HEK293 (cell line): ENCODE data around the gene IQCF2.

Source experiments
- CTCF ChIA-PET: fragments of 350-600 bp; formaldehyde crosslinking; extraction: SDS; loops from one replicate; lab custom pipeline; 2021; ENCODE audit warnings: antibody characterized with exemption; lab: Yijun Ruan, JAX
- POLR2A ChIA-PET: fragments of 300-600 bp; formaldehyde crosslinking; extraction: SDS; loops from one replicate; lab custom pipeline; 2020; ENCODE audit warnings: antibody characterized with exemption, inconsistent platforms; lab: Yijun Ruan, JAX
- H3K27ac ChIP-seq: fragments of 200-500 bp; sonication (Bioruptor generic); 2 replicates; pipeline ENCODE4 v1.5.1; 2014; ENCODE audit warnings: low read depth, low read length, control low read depth, inconsistent platforms; ENCODE audit errors: extremely low read depth
- H3K36me3 ChIP-seq, 2 experiments: fragments of 200-500 bp in 1 of 2; sonication (Bioruptor generic) in 1 of 2; 1 replicate in 1 of 2; 2 replicates in 1 of 2; pipeline ENCODE4 v1.5.1; 2014 to 2017; ENCODE audit warnings: inconsistent platforms in 2 of 2, low read length in 2 of 2; ENCODE audit not compliant: control insufficient read depth in 2 of 2, insufficient read depth in 1 of 2
- H3K4me1 ChIP-seq: fragments of 200-500 bp; sonication (Bioruptor generic); 2 replicates; pipeline ENCODE4 v1.5.1; 2014; ENCODE audit warnings: mild to moderate bottlenecking, low read length, inconsistent platforms; ENCODE audit not compliant: control insufficient read depth, insufficient read depth
- H3K4me3 ChIP-seq: 2 replicates; pipeline ENCODE4 v1.5.1; 2011; ENCODE audit warnings: low read depth, mild to moderate bottlenecking, control low read depth, low read length, moderate library complexity
- H3K9me3 ChIP-seq: fragments of 200-500 bp; sonication (Bioruptor generic); 2 replicates; pipeline ENCODE4 v1.5.1; 2014; ENCODE audit warnings: low read depth, low read length, inconsistent platforms; ENCODE audit not compliant: control insufficient read depth, insufficient read depth
- GFI1B ChIP-seq: fragments of 450-650 bp; formaldehyde crosslinking; IDR thresholded peaks from 2 replicates; pipeline ENCODE4 v1.5.1; 2016; ENCODE audit warnings: missing biosample characterization, missing genetic modification characterization
- KLF16 ChIP-seq: fragments of 450-650 bp; formaldehyde crosslinking; IDR thresholded peaks from 2 replicates; pipeline ENCODE4 v1.5.1; 2017; ENCODE audit warnings: missing biosample characterization, missing genetic modification characterization
- KLF9 ChIP-seq: fragments of 450-650 bp; formaldehyde crosslinking; IDR thresholded peaks from 2 replicates; pipeline ENCODE4 v1.5.1; 2016; ENCODE audit warnings: missing biosample characterization, missing genetic modification characterization, low read depth
- RBAK ChIP-seq: fragments of 450-650 bp; formaldehyde crosslinking; IDR thresholded peaks from 2 replicates; pipeline ENCODE4 v1.5.1; 2016; ENCODE audit warnings: missing biosample characterization, missing genetic modification characterization
- SCRT1 ChIP-seq: fragments of 450-650 bp; formaldehyde crosslinking; IDR thresholded peaks from 2 replicates; pipeline ENCODE4 v1.5.1; 2016; ENCODE audit warnings: missing biosample characterization, missing genetic modification characterization, borderline replicate concordance
- SCRT2 ChIP-seq: fragments of 450-650 bp; formaldehyde crosslinking; IDR thresholded peaks from 2 replicates; pipeline ENCODE4 v1.5.1; 2016; ENCODE audit warnings: missing biosample characterization, missing genetic modification characterization
- SP3 ChIP-seq: fragments of 450-650 bp; formaldehyde crosslinking; IDR thresholded peaks from 2 replicates; pipeline ENCODE4 v1.5.1; 2016; ENCODE audit warnings: missing biosample characterization, missing genetic modification characterization
- ZBTB49 ChIP-seq: fragments of 450-650 bp; formaldehyde crosslinking; IDR thresholded peaks from 2 replicates; pipeline ENCODE4 v1.5.1; 2016; ENCODE audit warnings: missing biosample characterization, missing genetic modification characterization, low read depth
- ZBTB7A ChIP-seq: fragments of 450-650 bp; formaldehyde crosslinking; IDR thresholded peaks from 2 replicates; pipeline ENCODE4 v1.5.1; 2016; ENCODE audit warnings: low read depth, missing biosample characterization, missing genetic modification characterization
- ZNF16 ChIP-seq: fragments of 450-650 bp; formaldehyde crosslinking; IDR thresholded peaks from 2 replicates; pipeline ENCODE4 v1.5.1; 2016; ENCODE audit warnings: low read depth, missing biosample characterization, missing genetic modification characterization
- ZNF2 ChIP-seq: fragments of 450-650 bp; formaldehyde crosslinking; IDR thresholded peaks from 2 replicates; pipeline ENCODE4 v1.5.1; 2016; ENCODE audit warnings: missing biosample characterization, missing genetic modification characterization
- ZNF274 ChIP-seq, 2 experiments: fragments of 200-500 bp in 1 of 2; fragments of 450-650 bp in 1 of 2; sonication (Bioruptor generic) in 1 of 2; formaldehyde crosslinking in 1 of 2; IDR thresholded peaks; 2 replicates each; pipeline versions ENCODE4 v1.5.1 to v1.6.1; 2014 to 2016; ENCODE audit warnings: borderline replicate concordance in 1 of 2, inconsistent platforms in 1 of 2, low read length in 1 of 2, missing biosample characterization in 1 of 2, missing genetic modification characterization in 1 of 2
- ZNF391 ChIP-seq: fragments of 450-650 bp; formaldehyde crosslinking; IDR thresholded peaks from 2 replicates; pipeline ENCODE4 v1.5.1; 2016; ENCODE audit warnings: low read depth, missing biosample characterization, missing genetic modification characterization, borderline replicate concordance
- ZNF404 ChIP-seq: fragments of 450-650 bp; formaldehyde crosslinking; IDR thresholded peaks from 2 replicates; pipeline ENCODE4 v1.5.1; 2017; ENCODE audit warnings: missing biosample characterization, missing genetic modification characterization
- ZNF423 ChIP-seq: fragments of 450-650 bp; formaldehyde crosslinking; IDR thresholded peaks from 2 replicates; pipeline ENCODE4 v1.5.1; 2016; ENCODE audit warnings: missing biosample characterization, missing genetic modification characterization
- ZNF48 ChIP-seq: fragments of 450-650 bp; formaldehyde crosslinking; IDR thresholded peaks from 2 replicates; pipeline ENCODE4 v1.5.1; 2016; ENCODE audit warnings: missing biosample characterization, missing genetic modification characterization
- ZNF548 ChIP-seq: fragments of 450-650 bp; formaldehyde crosslinking; IDR thresholded peaks from 2 replicates; pipeline ENCODE4 v1.5.1; 2016; ENCODE audit warnings: missing biosample characterization, missing genetic modification characterization
- ZNF560 ChIP-seq: fragments of 450-650 bp; formaldehyde crosslinking; IDR thresholded peaks from 2 replicates; pipeline ENCODE4 v1.5.1; 2017; ENCODE audit warnings: missing biosample characterization, missing genetic modification characterization, borderline replicate concordance
- ZNF837 ChIP-seq: fragments of 450-650 bp; formaldehyde crosslinking; IDR thresholded peaks from 2 replicates; pipeline ENCODE4 v1.5.1; 2016; ENCODE audit warnings: missing biosample characterization, missing genetic modification characterization
- ZSCAN5A ChIP-seq: fragments of 450-650 bp; formaldehyde crosslinking; IDR thresholded peaks from 2 replicates; pipeline ENCODE4 v1.5.1; 2016; ENCODE audit warnings: missing biosample characterization, missing genetic modification characterization
- TF ChIP-seq, protein P1 (sequence below): fragments of 450-650 bp; formaldehyde crosslinking; IDR thresholded peaks from 2 replicates; pipeline ENCODE4 v1.5.1; 2016; ENCODE audit warnings: missing biosample characterization, missing genetic modification characterization
- TF ChIP-seq, protein P2 (sequence below): fragments of 450-650 bp; formaldehyde crosslinking; IDR thresholded peaks from 2 replicates; pipeline ENCODE4 v1.5.1; 2016; ENCODE audit warnings: missing biosample characterization, missing genetic modification characterization

The IQCF2 gene

GRCh38 chr3:51887620-51888019, 26.2 kb downstream of the IQCF2 start (continued):
- TF ChIP-seq, protein P1, sequence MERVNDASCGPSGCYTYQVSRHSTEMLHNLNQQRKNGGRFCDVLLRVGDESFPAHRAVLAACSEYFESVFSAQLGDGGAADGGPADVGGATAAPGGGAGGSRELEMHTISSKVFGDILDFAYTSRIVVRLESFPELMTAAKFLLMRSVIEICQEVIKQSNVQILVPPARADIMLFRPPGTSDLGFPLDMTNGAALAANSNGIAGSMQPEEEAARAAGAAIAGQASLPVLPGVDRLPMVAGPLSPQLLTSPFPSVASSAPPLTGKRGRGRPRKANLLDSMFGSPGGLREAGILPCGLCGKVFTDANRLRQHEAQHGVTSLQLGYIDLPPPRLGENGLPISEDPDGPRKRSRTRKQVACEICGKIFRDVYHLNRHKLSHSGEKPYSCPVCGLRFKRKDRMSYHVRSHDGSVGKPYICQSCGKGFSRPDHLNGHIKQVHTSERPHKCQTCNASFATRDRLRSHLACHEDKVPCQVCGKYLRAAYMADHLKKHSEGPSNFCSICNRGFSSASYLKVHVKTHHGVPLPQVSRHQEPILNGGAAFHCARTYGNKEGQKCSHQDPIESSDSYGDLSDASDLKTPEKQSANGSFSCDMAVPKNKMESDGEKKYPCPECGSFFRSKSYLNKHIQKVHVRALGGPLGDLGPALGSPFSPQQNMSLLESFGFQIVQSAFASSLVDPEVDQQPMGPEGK (tag by site-specific recombination), result no peak
- no peak for TF ChIP-seq ZNF423 (tag by site-specific recombination)
- TF ChIP-seq, protein P2, sequence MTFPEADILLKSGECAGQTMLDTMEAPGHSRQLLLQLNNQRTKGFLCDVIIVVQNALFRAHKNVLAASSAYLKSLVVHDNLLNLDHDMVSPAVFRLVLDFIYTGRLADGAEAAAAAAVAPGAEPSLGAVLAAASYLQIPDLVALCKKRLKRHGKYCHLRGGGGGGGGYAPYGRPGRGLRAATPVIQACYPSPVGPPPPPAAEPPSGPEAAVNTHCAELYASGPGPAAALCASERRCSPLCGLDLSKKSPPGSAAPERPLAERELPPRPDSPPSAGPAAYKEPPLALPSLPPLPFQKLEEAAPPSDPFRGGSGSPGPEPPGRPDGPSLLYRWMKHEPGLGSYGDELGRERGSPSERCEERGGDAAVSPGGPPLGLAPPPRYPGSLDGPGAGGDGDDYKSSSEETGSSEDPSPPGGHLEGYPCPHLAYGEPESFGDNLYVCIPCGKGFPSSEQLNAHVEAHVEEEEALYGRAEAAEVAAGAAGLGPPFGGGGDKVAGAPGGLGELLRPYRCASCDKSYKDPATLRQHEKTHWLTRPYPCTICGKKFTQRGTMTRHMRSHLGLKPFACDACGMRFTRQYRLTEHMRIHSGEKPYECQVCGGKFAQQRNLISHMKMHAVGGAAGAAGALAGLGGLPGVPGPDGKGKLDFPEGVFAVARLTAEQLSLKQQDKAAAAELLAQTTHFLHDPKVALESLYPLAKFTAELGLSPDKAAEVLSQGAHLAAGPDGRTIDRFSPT (tag by site-specific recombination), result no peak
- TF ChIP-seq GFI1B (tag by site-specific recombination), result no peak
- TF ChIP-seq RBAK, result no peak

DNA sequence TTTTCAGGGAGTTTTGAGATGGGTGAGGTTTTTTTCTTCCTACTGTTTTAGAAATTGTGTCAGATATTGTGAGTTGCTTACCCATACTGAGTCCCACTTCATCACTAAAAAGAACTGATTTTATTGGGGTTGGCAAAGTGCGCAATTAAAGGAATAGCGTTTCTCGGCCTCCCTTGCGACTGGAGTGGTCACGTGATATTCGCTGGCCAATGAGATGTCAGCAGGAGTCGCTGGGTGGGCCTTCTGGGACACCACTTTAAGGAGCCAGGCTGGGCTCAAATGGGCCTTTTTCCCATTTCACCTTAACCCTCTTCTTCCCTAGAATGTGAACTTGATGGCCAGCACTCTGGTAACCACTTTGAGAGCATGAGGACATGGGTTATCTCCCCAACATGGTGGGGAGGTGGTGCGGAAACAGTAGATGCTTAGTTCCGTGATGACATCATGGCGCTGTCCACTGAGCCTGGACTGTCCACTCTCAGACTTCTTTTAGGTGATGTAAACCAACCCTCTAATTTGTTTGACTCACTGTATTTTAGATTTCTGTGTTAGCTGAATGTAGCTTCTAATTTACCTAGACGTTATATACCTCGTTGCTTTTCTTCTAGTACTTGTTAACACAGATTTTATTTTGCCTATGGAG, 27.2 kb downstream of the IQCF2 start:
- CTCF ChIA-PET, result no interaction called here
- Histone ChIP-seq H3K27ac (no peak overlapping the region), H3K4me1 (no peaks in the 10 kb centered on the region), H3K9me3 (no peaks in the 10 kb centered on the region), H3K36me3 (no peaks in the 10 kb centered on the region), H3K4me3 (no peak overlapping the region)
- POLR2A ChIA-PET, result no interaction called here
- TF ChIP-seq SCRT2 (tag by site-specific recombination) (no peak), ZNF48 (tag by site-specific recombination) (no peak), ZNF404 (no peak), ZBTB7A (tag by site-specific recombination) (no peak), ZNF16 (tag by site-specific recombination) (no peak), SCRT1 (tag by site-specific recombination) (no peak), KLF16 (no peak), ZNF837 (tag by site-specific recombination) (no peak), ZNF274 (IDR thresholded peaks at IDR 0.05; ENCODE audit: low read length) (no peak), ZNF274 (tag by site-specific recombination; IDR thresholded peaks at IDR 0.05; ENCODE audit: borderline replicate concordance) (no peak), KLF9 (tag by site-specific recombination) (no peak), ZNF560 (tag by site-specific recombination) (no peak), ZNF2 (no peak), SP3 (tag by site-specific recombination) (no peak), ZSCAN5A (tag by site-specific recombination) (no peak), ZBTB49 (no peak), ZNF548 (tag by site-specific recombination) (no peak), ZNF391 (tag by site-specific recombination) (no peak)
